K562 (cell line): ENCODE results near the gene LRRC1. TPM values are rescaled to one million over a fixed set of nuclear protein-coding genes. Genes with fewer than 3 reads are reported as not detected.

Experiments
- ATAC-seq: fragments of 200-7000 bp; cut with Tn5 transposase; 3 replicates; pipeline ENCODE4 v1.9.1; 2020; ENCODE audit warnings: moderate library complexity
- BruUV-seq: library from RNA; stranded (reverse); fragments of 400-500 nt; replicated peaks from 2 replicates; lab custom pipeline; 2021; lab: Mats Ljungman, UMichigan
- CTCF ChIA-PET: fragments of 300-600 bp; formaldehyde crosslinking; extraction: SDS; loops from one replicate; lab custom pipeline; 2021; ENCODE audit warnings: low intra/inter-chr PET ratio; lab: Yijun Ruan, JAX
- POLR2A ChIA-PET: fragments of 300-600, 350-650 bp; sonication (Branson Sonifier 250); formaldehyde crosslinking; extraction: SDS; loops from one replicate; lab custom pipeline; 2021; ENCODE audit warnings: antibody characterized with exemption, inconsistent platforms; lab: Yijun Ruan, JAX
- DNase-seq, 4 experiments: peaks; one replicate each; pipeline versions ENCODE4 v3.0.0 to v3.0.0-alpha.2; 2011 to 2018; ENCODE audit warnings: low spot score in 3 of 4, mixed read lengths in 3 of 4; ENCODE audit errors: extremely low read depth in 1 of 4
- FAIRE-seq: peaks from 2 replicates; lab custom pipeline; 2011; peaks lifted over from hg19 to GRCh38; lab: Jason Lieb, UNC
- H2AFZ ChIP-seq: 2 replicates; pipeline ENCODE4 v1.6.0; 2011; ENCODE audit warnings: low read depth, low read length, control low read depth, inconsistent platforms
- H3K27ac ChIP-seq: fragments of 200-600 bp; 3 replicates; pipeline ENCODE4 v1.8.0; 2011; ENCODE audit warnings: low read depth, mild to moderate bottlenecking, control low read depth, inconsistent platforms, low read length, moderate library complexity, mixed read lengths; ENCODE audit errors: extremely low read depth
- H3K27me3 ChIP-seq, 2 experiments: fragments of 300-600 bp in 1 of 2; 2 replicates in 1 of 2; 3 replicates in 1 of 2; pipeline versions ENCODE4 v1.6.0 to v1.8.0; 2011; ENCODE audit warnings: inconsistent platforms in 2 of 2, low read length in 2 of 2, mild to moderate bottlenecking in 1 of 2, mixed read lengths in 1 of 2, moderate library complexity in 1 of 2; ENCODE audit not compliant: control insufficient read depth in 2 of 2, insufficient read depth in 2 of 2
- H3K36me3 ChIP-seq: fragments of 300-600 bp; 3 replicates; pipeline ENCODE4 v1.8.0; 2011; ENCODE audit warnings: mild to moderate bottlenecking, low read length, inconsistent platforms; ENCODE audit not compliant: control insufficient read depth, insufficient read depth
- H3K4me1 ChIP-seq, 2 experiments: fragments of 200-600 bp in 1 of 2; replicated peaks in 1 of 2; 2 replicates in 1 of 2; 3 replicates in 1 of 2; pipeline versions ENCODE4 v1.5.1 to v1.8.0; 2011; ENCODE audit warnings: inconsistent platforms in 2 of 2, low read length in 2 of 2, mild to moderate bottlenecking in 1 of 2, mixed read lengths in 1 of 2, moderate library complexity in 1 of 2; ENCODE audit not compliant: control insufficient read depth in 2 of 2, insufficient read depth in 2 of 2
- H3K4me2 ChIP-seq: 2 replicates; pipeline ENCODE4 v1.6.1; 2011; ENCODE audit warnings: low read length, control low read depth, inconsistent platforms, mixed read lengths; ENCODE audit not compliant: insufficient read depth
- H3K4me3 ChIP-seq: fragments of 200-600 bp; sonication (generic), shearing (Covaris generic); 2 replicates; pipeline ENCODE4 v1.5.1; 2016; ENCODE audit warnings: control low read depth, inconsistent platforms
- H3K79me2 ChIP-seq: fragments of 200-600 bp; 3 replicates; pipeline ENCODE4 v1.8.0; 2011; ENCODE audit warnings: low read length, inconsistent platforms; ENCODE audit not compliant: control insufficient read depth, insufficient read depth
- H3K9ac ChIP-seq, 2 experiments: 2 replicates each; pipeline versions ENCODE4 v1.6.0 to v1.6.1; 2011; ENCODE audit warnings: low read depth in 2 of 2, low read length in 2 of 2, control low read depth in 1 of 2, inconsistent platforms in 1 of 2, mild to moderate bottlenecking in 1 of 2, mixed read lengths in 1 of 2; ENCODE audit not compliant: insufficient read depth in 1 of 2
- H3K9me1 ChIP-seq: one replicate; pipeline ENCODE4 v1.6.0; 2011; ENCODE audit warnings: inconsistent platforms, mild to moderate bottlenecking, low read length, moderate library complexity; ENCODE audit not compliant: control insufficient read depth, insufficient read depth
- H3K9me3 ChIP-seq: replicated peaks from 2 replicates; pipeline ENCODE4 v1.5.1; 2011; ENCODE audit warnings: low read depth, low read length, inconsistent platforms; ENCODE audit not compliant: control insufficient read depth, insufficient read depth
- H4K20me1 ChIP-seq: replicated peaks from 2 replicates; pipeline ENCODE4 v1.6.1; 2011; ENCODE audit warnings: low read length, inconsistent platforms, mixed read lengths; ENCODE audit not compliant: control insufficient read depth, insufficient read depth
- HDGF ChIP-seq: fragments of 450-650 bp; IDR thresholded peaks from 2 replicates; pipeline ENCODE4 v1.6.1; 2016
- HNRNPH1 ChIP-seq: fragments of 200-400 bp; formaldehyde crosslinking; optimal IDR thresholded peaks from 2 replicates; pipeline ENCODE3; 2017; ENCODE audit warnings: low read depth, mild to moderate bottlenecking, low read length, moderate library complexity
- MIER1 ChIP-seq: fragments of 450-650 bp; IDR thresholded peaks from 2 replicates; pipeline ENCODE4 v1.6.1; 2016; ENCODE audit warnings: antibody characterized with exemption, mild to moderate bottlenecking, low read depth
- NFYB ChIP-seq: IDR thresholded peaks from 2 replicates; pipeline ENCODE4 v1.6.1; 2011; ENCODE audit warnings: mild to moderate bottlenecking, moderate library complexity; ENCODE audit not compliant: insufficient read length; ENCODE audit errors: extremely low read depth
- NONO ChIP-seq, 2 experiments: fragments of 200-400 bp in 1 of 2; fragments of 450-650 bp in 1 of 2; formaldehyde crosslinking in 1 of 2; IDR thresholded peaks; 2 replicates each; pipeline ENCODE4 v1.6.1; 2017; ENCODE audit warnings: low read depth in 2 of 2, mild to moderate bottlenecking in 2 of 2, moderate library complexity in 2 of 2, low read length in 1 of 2
- PPARD ChIP-seq: fragments of 250-450 bp; sonication (Bioruptor Pico); IDR thresholded peaks from 2 replicates; pipeline ENCODE4 v1.8.0; 2022; ENCODE audit warnings: inconsistent platforms, mild to moderate bottlenecking, moderate library complexity
- ZBTB12 ChIP-seq: fragments of 250-450 bp; sonication (Bioruptor Pico); IDR thresholded peaks from 2 replicates; pipeline ENCODE4 v1.4.0; 2020
- ZBTB43 ChIP-seq: sonication (generic); formaldehyde crosslinking; IDR thresholded peaks from 2 replicates; pipeline ENCODE4 v1.8.0; 2023; ENCODE audit warnings: mild to moderate bottlenecking, missing genetic modification reagents
- ZBTB7A ChIP-seq: IDR thresholded peaks from 2 replicates; pipeline ENCODE4 v1.6.1; 2011; ENCODE audit warnings: low read depth, mild to moderate bottlenecking, low read length, moderate library complexity, borderline replicate concordance; ENCODE audit not compliant: control insufficient read depth
- ZNF407 ChIP-seq: fragments of 450-650 bp; IDR thresholded peaks from 2 replicates; pipeline ENCODE4 v1.6.1; 2016; ENCODE audit warnings: low read depth
- WGBS: fragments of 100-300 bp; shearing (Covaris generic); methylation state at CpG from one replicate; pipeline ENCODE4 v1.1.6; 2016; ENCODE audit warnings: low coverage, mixed read lengths; ENCODE audit not compliant: insufficient coverage; ENCODE audit errors: missing lambda C conversion rate; 5-methylcytosine and 5-hydroxymethylcytosine counted together
- in situ Hi-C: fragments of 300-500 bp; cut with MboI; formaldehyde crosslinking; loops from 4 replicates; pipeline ENCODE4 v1.15.0; 2018; ENCODE audit warnings: inconsistent platforms, mixed read lengths
- intact Hi-C: fragments of 100-400 bp; cut with micrococcal nuclease; formaldehyde crosslinking; loops from 2 replicates; pipeline ENCODE4 v1.14.2; 2022
- polyA plus RNA-seq, 8 experiments: library from polyadenylated mRNA; depleted of rRNA in 4 of 8; stranded (reverse) in 5 of 8; unstranded in 3 of 8; fragments of >200 nt; fragmentation: Nextera tagmentation in 2 of 8; fragmentation: Illumina TruSeq in 1 of 8; extraction: Ambion mirVana in 2 of 8; extraction: Trizol in 1 of 8; gene quantifications; 2 replicates each; pipeline versions ENCODE4 v1.2.1 to v1.2.3, GENCODE V29; 2011 to 2014; ENCODE audit warnings: inconsistent platforms in 1 of 8, missing spikeins in 1 of 8
- total RNA-seq, 7 experiments: library from RNA; depleted of rRNA in 6 of 7; stranded (reverse); fragments of >200 nt in 6 of 7; fragmentation: Illumina TruSeq in 2 of 7; extraction: Trizol in 2 of 7; gene quantifications; 2 replicates each; pipeline versions ENCODE4 v1.2.1 to v1.2.3, GENCODE V29; 2011 to 2021; ENCODE audit warnings: low replicate concordance in 1 of 7

The LRRC1 gene
- total and polyA plus RNA-seq, 9 of the 15 experiments (the other 6 are each of a cell fraction or from before 2014, with no cell fraction given) = not detected

GRCh38 chr6:53934023-53934422 is 139.2 kb downstream of the LRRC1 start:
- Histone ChIP-seq H3K9me3 (no peaks in the 10 kb centered on the region), H3K9me1 (no peaks in the 10 kb centered on the region), H3K9ac (no peak overlapping the region), H3K4me2 (no peak overlapping the region), H2AFZ (no peak overlapping the region), H4K20me1 (no peaks in the 10 kb centered on the region), H3K27ac (no peak overlapping the region), H3K4me1 (no peaks in the 10 kb centered on the region), H3K36me3 (no peaks in the 10 kb centered on the region), H3K27me3 (no peaks in the 10 kb centered on the region), H3K4me3 (no peak overlapping the region), H3K79me2 (no peaks in the 10 kb centered on the region)
- WGBS = 0% methylated on average over 4 of the region's 6 CpGs
- no peak for FAIRE-seq
- POLR2A ChIA-PET = no interaction called here
- no peak for TF ChIP-seq ZBTB43
- no peak for TF ChIP-seq ZNF407
- no peak for TF ChIP-seq ZBTB7A
- TF ChIP-seq NFYB = no peak
- no peak for TF ChIP-seq MIER1
- TF ChIP-seq ZBTB12 (CRISPR knock-in tag) = no peak
- no peak for TF ChIP-seq HDGF
- TF ChIP-seq PPARD = no peak
- no peak for TF ChIP-seq NONO (IDR thresholded peaks at IDR 0.05; ENCODE audit: low read depth in 2 of 2, low read length in 1 of 2)
- TF ChIP-seq HNRNPH1 = no peak
- DNase-seq = no peak
- no peak for ATAC-seq
- CTCF ChIA-PET = no interaction called here
- in situ Hi-C loops = no loop called here
- intact Hi-C loops = no loop called here
- no TSS peak for BruUV-seq
